GM21786 (cell line): ENCODE data around the gene SYNGR2.
A peak's percentile ranks its signal among the peaks of the same experiment; 100 is the strongest.

Source experiments
- ATAC-seq: cut with Tn5 transposase; IDR thresholded peaks from one replicate; pipeline ENCODE4 v1.9.1; 2021; ENCODE audit not compliant: unreplicated experiment

Gene SYNGR2

DNA sequence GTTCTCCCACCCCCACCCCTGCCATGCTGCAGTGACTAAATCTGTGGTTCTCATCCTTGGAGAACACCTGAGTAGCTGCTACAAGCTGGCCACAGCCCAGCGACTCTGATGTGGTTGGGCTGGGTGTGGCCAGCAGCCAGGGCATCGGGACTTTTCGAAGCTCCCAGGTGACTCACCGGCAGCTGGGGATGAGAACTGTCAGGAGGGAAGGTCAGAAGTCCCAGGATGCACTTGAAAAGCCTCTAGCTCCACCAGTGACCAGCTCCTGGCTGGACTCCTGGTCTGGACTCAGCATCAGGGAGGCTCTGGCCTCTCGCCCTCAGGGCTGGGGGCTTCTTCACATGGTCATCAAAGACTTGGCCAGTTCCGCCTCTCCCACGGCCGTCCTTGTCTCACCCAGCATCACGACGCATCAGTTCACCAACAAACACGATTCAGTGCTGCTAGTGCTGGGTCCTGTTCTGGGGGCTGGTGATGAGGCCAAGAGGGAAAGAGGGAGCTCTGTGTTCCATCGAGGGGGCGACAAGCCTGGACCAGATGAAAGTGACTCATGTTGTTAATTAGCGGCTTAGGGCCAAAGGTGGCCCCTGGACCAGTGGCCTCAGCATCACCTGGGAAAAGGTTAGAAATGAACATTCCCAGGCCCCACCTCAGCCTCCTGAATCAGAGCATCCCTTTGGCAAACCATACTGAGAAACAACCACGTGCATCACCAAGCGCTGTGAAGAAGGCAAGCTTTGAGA is 26.1 kb upstream of the SYNGR2 start:
- no peak for ATAC-seq

DNA sequence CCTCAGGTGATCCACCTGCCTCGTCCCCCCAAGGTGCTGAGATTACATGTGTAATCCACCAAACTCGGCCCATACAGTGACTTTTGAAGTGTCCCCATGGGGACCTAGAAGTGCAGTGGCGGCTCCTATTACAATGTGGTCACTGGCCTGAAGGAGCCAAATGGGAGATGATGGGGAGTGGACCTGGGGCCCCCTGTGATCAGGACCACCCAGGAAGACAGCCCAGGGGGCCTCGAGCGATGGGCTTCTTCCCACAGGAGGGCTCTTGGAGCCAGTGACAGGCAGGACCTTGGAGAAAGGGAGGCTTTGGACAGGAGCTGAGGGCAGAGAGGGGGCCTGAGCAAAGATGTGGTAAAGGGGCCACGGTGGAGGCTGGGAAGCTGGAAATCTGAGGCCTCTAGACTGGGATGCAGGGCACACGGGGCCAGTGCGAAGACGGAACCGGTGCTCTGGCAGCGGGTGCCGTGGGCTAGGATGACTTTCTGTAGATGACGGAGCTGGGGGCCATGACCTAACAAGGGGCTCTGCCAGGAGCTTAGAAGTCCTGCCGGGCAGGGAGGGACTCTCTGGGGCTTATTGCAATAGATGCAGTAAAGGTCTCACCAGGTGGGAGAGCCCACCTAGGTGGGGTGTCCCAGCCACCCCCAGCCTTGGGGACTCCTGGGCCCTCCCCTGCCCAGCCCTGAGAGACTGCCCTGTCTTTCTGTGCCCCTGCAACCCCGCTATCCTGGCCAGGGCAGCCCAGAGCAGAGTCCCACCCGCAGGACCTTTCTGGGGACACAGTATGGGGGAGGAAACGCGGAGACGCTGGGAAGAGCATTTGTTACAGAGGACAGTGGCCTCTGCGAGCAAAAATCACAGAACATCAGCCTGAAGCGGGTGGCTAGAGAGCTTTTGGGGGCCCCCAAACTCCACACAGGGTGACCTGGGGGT is 24.9 kb upstream of the SYNGR2 start:
- ATAC-seq: no peak

DNA sequence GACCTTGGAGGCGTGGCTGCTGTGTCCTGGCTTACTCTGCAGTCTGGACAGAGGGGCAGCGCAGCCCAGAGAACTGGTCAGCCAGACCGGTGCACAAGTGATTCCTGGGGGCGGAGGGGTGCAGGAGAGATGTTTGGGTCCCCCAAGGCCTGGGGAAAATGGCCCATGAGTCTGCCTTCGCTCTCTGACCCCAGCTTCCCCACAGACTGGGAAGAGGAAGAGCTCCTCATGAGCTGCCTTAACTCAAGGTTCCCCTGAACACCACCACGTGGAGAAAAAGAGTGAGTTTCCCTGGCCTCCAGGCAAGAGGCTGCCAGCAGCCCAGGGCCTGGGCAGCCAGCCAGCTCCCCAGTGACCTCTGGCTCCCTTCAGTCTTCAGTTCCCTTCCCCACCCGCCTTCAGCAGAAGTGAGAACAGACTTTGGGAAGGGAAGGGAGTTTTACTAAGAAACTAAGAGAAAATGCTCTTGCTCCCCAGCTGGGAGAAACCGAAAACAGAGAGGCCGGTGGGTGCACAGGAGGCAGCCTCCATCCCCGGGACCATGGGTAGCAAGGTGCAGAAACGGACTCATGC is 24.1 kb upstream of the SYNGR2 start:
- no peak for ATAC-seq

DNA sequence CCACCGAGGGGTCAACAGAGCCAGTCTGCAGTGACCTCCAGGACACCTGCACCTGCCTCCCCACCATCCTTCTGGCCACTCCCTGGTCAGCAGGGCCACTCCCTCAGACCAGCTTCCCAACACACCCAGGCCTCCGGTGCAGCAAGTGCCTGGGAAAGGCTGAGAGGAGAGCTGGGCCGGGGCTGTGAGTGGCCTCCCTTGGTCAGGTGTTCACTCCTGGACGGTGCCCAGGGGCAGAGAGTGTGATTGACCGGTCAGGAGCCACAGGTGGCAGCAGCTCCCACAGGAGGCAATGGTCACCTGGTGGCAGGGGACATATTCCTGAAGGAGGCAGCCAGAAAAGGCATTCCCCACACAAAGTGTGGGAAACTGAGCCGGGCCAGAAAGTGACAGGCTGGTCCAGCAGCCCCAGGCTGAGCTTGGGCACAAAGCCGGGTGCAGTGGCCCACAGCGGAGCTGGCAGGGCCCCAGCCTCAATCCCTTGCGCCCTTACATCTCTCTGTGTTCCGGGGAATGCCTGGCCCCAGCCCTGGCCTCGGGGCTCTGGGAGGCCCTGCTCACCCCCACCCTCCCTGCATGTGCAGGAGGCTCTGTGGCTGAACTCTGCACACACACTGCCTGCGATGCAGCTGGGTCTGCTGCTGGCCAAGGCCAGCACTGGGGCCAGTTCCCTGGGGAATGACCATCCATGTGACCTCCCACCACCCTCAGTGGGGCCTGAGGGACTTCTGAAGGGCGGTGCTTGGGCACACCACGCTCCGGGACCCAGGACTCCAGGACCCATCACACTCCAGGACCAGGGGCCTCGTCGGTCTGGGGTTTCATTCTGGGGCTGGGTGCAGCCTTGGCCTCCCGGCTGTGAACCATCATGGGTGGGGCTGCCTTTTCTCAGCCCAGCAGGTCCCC is 23.4 kb upstream of the SYNGR2 start:
- ATAC-seq: no peak

DNA sequence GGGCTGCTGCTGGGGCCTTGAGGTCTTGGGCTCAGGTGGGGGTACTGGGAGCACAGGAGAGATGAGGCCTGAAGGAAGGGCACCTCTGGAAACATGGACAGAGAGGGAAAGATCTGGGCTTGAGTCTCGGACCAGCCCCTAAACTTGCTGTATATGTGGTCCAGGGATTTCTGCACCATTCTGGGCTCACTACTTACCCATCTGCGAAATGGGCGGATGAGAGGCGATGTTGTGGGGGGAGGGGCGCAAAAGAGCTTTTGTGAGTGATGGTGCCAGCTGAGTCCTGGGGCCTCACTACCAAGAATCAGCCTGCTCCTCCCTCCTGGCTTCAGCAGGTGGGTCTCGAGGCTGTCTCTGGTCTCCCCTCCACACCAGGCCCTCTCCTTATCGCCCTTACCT is 21.9 kb upstream of the SYNGR2 start:
- no peak for ATAC-seq

DNA sequence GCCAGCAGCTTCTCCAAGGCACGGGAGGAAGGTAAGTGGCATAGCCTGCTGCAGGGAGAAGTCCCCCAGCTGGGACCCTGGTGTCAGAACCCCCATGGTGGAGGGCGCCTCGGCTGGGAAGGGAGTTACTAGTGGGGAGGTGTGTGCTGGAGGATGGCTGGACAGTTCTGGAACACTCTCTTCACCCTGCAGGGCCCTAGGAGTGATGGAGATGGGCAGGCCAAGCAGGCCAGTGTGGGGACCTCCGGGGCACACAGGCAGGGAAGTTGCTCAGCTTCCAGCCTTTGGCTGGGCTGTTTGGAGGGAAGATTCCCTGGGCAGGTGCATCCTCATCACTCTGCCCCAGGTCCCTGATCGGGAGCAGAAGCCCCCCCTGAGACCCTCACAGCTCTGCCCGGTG is 21.5 kb upstream of the SYNGR2 start:
- no peak for ATAC-seq

DNA sequence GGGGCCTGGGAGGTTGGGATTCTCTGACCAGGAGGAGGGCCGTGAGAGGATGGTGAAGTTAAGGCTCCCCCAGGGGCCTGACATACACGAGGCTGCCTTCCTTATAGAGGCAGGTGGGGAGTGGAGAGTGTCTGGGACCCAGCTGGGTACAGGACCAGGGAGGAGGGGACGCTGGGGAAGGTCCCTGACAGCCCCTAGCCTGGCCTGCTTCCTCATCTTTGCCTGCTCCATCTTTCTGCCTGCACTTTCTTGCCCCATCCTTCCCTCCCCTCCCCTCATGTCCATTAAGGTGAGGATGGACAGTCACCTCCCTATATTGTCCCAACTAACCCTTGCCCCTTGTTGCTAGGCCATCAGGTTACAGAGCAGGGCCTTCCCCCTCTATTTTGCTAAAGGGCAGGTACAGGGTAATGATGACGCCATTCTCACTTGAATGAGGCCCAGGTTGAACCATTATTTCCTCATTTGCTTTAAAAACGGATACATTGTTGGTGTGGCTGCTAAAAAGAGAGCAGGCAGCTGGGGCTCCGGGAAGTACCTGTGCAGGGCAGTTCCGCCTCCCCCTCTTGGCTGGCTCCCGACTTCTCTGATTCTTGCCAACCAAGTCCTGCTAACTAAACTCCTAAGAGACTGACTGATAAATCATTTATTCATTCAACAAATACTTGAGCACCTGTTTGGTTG is 20.9 kb upstream of the SYNGR2 start:
- no peak for ATAC-seq

DNA sequence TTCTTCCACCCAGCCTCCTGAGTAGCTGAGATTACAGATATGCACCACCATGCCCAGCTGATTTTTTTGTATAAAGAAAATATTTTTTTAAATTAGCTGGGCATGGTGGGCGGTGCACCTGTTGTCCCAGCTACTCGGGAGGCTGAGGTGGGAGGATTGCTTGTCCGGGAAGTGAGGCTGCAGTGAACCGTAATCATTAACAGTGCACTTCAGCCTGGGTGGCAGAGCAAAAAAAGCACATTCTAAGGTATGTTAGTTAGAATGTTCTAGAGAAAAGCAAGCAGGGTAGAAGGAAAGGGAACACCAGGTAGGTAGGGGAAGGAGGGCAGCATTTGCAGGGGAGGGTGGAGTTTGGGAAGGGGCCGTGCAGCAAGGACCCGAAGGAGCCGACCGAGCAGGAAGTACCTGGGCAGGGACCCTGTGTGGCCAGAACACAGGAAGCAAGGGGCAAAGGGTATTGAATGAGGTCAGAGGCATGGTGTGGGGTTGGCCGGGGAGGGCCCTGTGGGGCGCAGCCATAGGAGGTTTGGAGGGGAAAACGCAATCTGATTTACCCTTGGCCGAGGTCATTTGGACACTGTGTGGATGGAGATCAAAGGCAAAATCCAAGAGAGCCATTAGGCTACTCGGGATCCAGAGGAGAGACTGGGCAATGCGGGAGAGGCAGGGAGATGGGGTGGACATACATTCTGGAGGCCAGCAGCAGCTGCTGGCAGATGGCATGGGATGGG is 19.9 kb upstream of the SYNGR2 start:
- no peak for ATAC-seq

DNA sequence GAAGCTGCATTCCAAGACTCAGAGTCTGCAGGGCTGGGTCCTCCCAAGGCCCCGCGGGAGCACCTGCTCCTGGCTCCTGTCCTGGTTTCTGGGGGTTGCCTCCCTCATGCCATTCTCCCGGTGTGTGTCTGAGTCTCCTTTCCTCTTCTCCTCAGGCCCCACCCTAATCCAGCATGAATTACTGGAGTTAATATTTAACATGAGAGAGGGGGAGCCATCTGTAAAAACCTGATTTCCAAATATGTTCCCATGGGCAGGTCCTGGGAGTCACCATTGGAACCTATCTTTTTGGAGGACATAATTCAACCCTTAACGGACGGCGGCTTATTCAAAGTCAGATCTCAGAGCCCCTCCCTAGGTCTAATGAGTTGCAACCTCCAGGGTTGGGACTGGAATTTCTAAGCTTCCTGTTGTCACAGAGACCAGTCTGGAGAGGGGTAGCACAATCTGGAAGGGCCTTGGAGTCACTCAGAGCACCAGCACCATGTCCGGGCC is 16.8 kb upstream of the SYNGR2 start:
- ATAC-seq: no peak

DNA sequence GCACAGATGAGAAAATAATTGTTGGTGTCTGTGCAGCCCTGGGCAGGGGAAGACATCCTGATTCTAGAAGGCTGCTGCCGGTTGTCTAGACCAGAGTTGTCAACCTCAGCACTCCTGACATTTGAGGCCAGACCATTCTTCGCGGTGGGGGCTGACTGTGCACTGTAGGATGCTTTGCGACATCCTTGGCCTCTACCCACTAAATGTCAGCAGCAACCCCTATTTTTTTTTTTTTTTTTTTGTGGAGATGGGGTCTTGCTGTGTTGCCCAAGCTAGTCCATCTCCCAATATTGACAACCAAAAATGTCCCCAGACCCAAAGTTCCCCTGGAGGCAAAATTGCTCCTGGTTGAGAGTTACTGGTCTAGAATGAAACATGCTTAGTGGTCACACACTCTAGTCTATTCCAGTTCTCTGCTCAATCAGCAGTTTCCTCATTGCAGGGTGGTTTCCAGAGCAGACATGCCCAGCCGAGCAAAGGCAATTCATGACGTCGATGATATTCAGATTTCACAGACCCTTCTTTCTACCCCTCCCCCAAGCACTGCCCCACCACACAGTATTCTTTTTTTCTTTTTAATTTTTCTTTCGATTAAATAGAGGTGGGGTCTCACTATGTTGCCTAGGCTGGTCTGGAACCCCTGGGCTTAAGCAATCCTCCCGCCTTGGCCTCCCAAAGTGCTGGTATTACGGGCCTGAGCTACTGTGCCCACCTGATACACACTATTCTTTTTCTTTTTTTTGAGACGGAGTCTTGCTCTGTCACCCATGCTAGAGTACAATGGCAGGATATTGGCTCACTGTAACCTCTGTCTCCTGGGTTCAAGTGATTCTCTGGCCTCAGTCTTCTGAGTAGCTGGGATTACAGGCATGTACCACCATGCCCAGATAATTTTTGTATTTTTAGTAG is 13.2 kb upstream of the SYNGR2 start:
- ATAC-seq: peak; percentile 49

DNA sequence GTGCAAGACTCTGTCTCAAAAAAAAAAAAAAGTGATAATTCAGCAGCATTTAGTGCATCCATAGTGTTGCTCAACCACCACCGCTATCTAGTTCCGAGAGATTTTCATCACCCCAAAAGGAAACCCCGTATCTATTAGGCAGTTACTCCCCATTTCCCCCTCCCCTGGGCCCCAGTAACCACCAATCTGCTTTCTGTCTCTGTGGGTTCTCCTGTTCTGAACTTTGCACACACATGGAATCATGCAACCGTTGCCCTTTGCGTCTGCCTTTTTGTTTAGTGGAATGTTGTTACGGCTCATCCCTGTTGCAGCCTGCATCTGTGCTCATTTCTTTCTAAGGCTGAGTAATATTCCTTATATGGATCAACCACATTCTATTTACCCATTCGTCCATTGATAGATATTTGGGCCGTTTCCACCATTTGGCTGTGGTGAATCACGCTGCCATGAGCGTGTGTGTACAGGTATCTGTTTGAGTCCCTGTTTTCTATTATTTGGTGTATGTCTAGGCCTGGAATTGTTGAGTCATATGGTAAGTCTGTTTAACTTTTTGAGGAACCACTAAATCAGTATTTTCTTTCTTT is 8.7 kb upstream of the SYNGR2 start:
- ATAC-seq: no peak

DNA sequence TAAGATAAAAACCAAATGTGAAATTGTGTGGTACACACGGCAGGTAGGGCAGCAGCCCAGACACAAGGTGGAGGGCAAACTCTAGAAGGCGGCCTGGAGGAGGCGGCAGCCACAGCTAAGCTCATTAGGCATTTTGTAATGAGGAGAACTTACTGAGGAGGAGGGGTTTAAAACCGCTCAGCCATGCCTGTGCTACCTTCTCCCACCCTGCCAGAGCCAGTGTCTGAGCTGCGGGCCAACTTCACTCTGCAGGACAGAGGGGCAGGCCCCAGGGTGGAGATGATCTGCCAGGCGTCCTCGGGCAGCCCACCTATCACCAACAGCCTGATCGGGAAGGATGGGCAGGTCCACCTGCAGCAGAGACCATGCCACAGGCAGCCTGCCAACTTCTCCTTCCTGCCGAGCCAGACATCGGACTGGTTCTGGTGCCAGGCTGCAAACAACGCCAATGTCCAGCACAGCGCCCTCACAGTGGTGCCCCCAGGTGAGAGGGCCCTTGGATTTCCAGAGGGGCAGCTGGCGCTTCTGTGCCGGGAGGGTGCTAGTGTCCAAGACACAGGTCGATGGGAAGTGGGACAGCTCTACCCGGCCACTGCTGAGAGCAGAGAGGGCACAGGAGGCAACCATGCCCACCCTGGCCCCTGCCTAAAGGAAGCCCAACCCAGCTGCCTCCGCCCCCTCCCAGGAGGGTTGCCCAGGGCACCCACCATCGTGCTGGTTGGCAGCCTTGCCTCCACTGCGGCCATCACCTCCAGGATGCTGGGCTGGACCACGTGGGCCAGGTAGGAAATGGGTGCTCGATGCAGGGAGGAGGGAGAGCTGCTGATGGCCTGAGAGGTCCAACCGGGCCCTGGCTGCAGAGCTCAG is 4.3 kb upstream of the SYNGR2 start:
- ATAC-seq: no peak

DNA sequence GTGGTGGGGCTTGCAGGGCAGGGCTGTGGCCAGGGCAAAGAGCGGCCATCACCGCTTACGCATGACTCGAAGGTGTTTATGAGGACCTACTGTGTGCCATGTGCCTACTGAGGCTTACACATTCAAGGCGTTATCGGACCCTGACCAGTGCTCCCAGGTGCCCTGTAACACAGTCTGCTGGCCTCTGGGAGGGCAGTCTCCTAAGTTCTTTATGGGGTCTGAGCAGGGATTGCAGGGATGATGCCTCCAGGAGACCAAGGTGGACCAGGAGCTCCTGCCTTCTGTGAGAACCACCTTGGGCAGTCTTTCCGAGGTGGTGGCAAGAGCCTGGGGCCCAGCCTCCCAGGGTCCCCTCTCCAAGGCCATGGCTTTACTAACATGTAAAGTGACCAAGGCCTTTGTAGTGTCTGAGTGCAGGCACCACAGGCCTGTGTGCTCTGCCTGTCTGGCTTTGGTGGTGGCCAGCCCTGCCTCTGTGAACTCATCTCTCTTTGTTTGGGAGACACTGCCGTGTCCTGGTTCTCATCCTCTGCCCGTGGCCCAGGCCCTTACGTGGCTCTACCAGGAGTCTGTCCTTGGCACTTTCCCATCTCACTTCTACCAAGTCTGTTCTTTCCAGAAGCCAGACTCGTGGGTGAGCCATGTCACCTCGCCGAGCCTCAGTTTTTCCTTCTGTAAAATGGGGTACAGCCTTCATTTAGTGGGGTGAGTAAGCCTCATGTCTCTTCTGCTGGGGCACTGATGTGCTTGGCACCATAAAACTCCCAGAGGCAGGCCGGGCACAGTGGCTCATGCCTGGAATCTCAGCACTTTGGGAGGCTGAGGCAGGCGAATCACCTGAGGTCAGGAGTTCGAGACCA is 3.4 kb upstream of the SYNGR2 start:
- ATAC-seq: no peak

DNA sequence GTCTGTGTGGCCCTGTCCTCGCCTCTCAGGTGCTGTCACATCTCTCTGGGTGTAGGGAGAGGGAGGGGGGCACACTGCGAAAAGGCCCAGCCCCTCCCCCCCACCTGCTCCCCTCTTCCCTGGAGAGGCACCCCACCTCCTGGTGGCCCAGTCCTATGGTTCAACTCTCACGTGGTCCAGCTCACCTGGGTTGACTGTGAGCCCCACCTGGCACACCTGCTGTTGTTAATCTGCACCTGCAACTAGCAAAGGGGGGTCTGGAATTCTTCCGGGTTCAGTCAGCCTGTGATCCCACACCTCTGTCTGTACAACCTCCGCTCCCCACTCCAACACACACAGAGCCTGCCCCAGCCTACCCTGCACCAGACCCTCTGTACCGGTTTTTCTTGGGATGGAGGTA is 2.0 kb upstream of the SYNGR2 start:
- ATAC-seq: no peak

DNA sequence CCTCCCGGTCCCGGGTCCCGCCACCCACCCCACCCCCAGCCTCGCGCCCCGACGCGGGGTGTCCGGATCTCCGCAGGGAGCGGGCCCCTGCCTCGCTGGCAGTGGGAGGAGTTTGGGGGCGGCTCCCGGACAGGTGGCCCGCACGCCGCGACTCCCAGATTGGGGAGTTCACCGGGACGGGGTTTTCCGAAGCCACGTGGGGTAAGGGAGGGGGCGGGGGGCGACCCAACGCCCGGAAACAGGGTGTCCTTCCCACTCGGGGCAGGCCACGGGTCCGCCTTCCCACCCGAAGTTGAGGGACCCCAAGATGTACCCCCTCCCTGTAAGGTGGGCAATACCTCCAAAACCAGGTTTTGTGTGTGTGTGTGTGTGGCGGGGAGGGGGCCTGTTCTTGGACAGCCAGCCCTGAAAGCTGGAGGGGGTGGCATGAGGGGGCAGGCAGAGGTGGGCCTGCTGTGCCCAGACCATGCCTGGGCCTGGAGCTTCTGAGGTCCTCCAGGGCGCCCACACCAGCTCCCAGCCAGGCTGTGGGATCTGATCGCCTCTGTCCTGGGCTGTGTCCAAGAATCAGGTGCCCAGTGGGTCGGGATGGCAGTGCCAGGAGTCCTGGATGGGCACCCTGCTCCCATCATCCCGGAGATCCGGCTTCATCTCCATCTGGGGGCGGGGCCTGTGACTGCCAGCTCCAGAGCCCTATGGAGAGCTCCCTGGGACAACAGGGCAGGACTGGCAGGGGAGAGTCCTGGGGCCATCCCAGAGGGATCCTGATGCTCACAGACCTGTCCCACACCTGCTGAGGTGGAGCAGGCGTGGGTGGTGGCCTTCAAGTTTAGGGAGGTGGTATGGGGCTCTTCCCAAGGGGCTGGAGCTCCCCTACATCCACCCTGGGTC is 767 bp downstream of the SYNGR2 start:
- ATAC-seq: no peak
